H1 (cell line): ENCODE results near the gene RBM19. TPM values are rescaled to one million over a fixed set of nuclear protein-coding genes. Genes with fewer than 3 reads are reported as not detected.

Experiments used
- CTCF ChIA-PET: fragments of 300-600 bp; sonication (Branson Sonifier 250); formaldehyde crosslinking; loops from one replicate; lab custom pipeline; 2021; ENCODE audit not compliant: partially characterized antibody; lab: Charles Lee
- POLR2A ChIA-PET: fragments of 300-600 bp; sonication (Branson Sonifier 250); formaldehyde crosslinking; loops from one replicate; lab custom pipeline; 2021; ENCODE audit warnings: inconsistent platforms; ENCODE audit not compliant: partially characterized antibody; lab: Charles Lee
- DNase-seq, 2 experiments: peaks; one replicate each; pipeline versions ENCODE4 v3.0.0 to v3.0.0-alpha.2; 2010 to 2022; ENCODE audit warnings: low spot score in 2 of 2, low read depth in 1 of 2, mixed read lengths in 1 of 2
- FAIRE-seq: peaks from 2 replicates; lab custom pipeline; 2011; peaks lifted over from hg19 to GRCh38; lab: Jason Lieb, UNC
- H2AFZ ChIP-seq: 2 replicates; pipeline ENCODE4 v1.8.1; 2012; ENCODE audit warnings: low read length, inconsistent platforms
- H2AK5ac ChIP-seq: 2 replicates; pipeline ENCODE4 v1.6.1; 2013; ENCODE audit warnings: low read depth, low read length
- H2BK120ac ChIP-seq: replicated peaks from 2 replicates; pipeline ENCODE3; 2013; ENCODE audit warnings: low read depth, low read length, inconsistent platforms
- H2BK12ac ChIP-seq: 2 replicates; pipeline ENCODE4 v1.6.1; 2013; ENCODE audit warnings: low read depth, low read length
- H2BK15ac ChIP-seq: 2 replicates; pipeline ENCODE4 v1.6.1; 2013; ENCODE audit warnings: low read length
- H2BK20ac ChIP-seq: 2 replicates; pipeline ENCODE4 v1.6.1; 2013; ENCODE audit warnings: low read length
- H2BK5ac ChIP-seq: 2 replicates; pipeline ENCODE4 v1.6.1; 2013; ENCODE audit warnings: low read depth, low read length
- H3K14ac ChIP-seq: 2 replicates; pipeline ENCODE4 v1.6.1; 2013; ENCODE audit warnings: inconsistent platforms; ENCODE audit not compliant: insufficient read length
- H3K18ac ChIP-seq: 2 replicates; pipeline ENCODE4 v1.6.1; 2013; ENCODE audit warnings: low read length; ENCODE audit errors: extremely low read depth
- H3K23ac ChIP-seq: 2 replicates; pipeline ENCODE4 v1.6.1; 2013; ENCODE audit warnings: inconsistent platforms; ENCODE audit not compliant: insufficient read length
- H3K23me2 ChIP-seq: 2 replicates; pipeline ENCODE4 v1.6.1; 2013; ENCODE audit warnings: low read depth, low read length
- H3K27ac ChIP-seq: 2 replicates; pipeline ENCODE4 v1.6.1; 2011; ENCODE audit warnings: low read depth, low read length, inconsistent platforms
- H3K27me3 ChIP-seq, 4 experiments: replicated peaks in 1 of 4; 1 replicate in 1 of 4; 2 replicates in 3 of 4; pipeline versions ENCODE4 v1.6.1 to v1.8.1; 2011 to 2013; ENCODE audit warnings: low read length in 3 of 4, mild to moderate bottlenecking in 3 of 4, inconsistent platforms in 2 of 4, mixed read lengths in 2 of 4, moderate library complexity in 1 of 4; ENCODE audit not compliant: control insufficient read depth in 3 of 4, insufficient read depth in 3 of 4; ENCODE audit errors: extremely low read depth in 1 of 4
- H3K36me3 ChIP-seq, 4 experiments: 2 replicates each; pipeline versions ENCODE4 v1.6.1 to v1.8.1; 2011 to 2013; ENCODE audit warnings: mild to moderate bottlenecking in 4 of 4, low read length in 3 of 4, moderate library complexity in 2 of 4, control low read depth in 1 of 4, inconsistent platforms in 1 of 4; ENCODE audit not compliant: insufficient read depth in 4 of 4, control insufficient read depth in 2 of 4
- H3K4ac ChIP-seq: replicated peaks from 2 replicates; pipeline ENCODE3; 2013; ENCODE audit warnings: low read length, low read depth, mixed read lengths, inconsistent platforms; ENCODE audit not compliant: insufficient read length
- H3K4me1 ChIP-seq, 4 experiments: replicated peaks in 1 of 4; 1 replicate in 1 of 4; 2 replicates in 3 of 4; pipeline versions ENCODE4 v1.6.1 to v1.8.1; 2011 to 2013; ENCODE audit warnings: low read length in 3 of 4, inconsistent platforms in 2 of 4, mixed read lengths in 1 of 4; ENCODE audit not compliant: insufficient read depth in 4 of 4, control insufficient read depth in 3 of 4
- H3K4me2 ChIP-seq, 2 experiments: 2 replicates each; pipeline versions ENCODE4 v1.6.1 to v1.8.1; 2011 to 2013; ENCODE audit warnings: low read depth in 2 of 2, low read length in 2 of 2, control low read depth in 1 of 2, inconsistent platforms in 1 of 2, mild to moderate bottlenecking in 1 of 2; ENCODE audit not compliant: insufficient read depth in 1 of 2
- H3K4me3 ChIP-seq, 4 experiments: fragments of 200-600, 300-600 bp in 1 of 4; sonication (generic), shearing (Covaris generic), sonication (Bioruptor Twin) in 1 of 4; 2 replicates each; pipeline versions ENCODE4 v1.5.1 to v1.8.1; 2011 to 2016; ENCODE audit warnings: low read length in 4 of 4, low read depth in 3 of 4, control low read depth in 2 of 4, inconsistent platforms in 2 of 4, mild to moderate bottlenecking in 2 of 4, mixed read lengths in 1 of 4, moderate library complexity in 1 of 4; ENCODE audit not compliant: insufficient read depth in 2 of 4; ENCODE audit errors: extremely low read depth in 1 of 4
- H3K56ac ChIP-seq: replicated peaks from 2 replicates; pipeline ENCODE3; 2013; ENCODE audit warnings: low read depth, mild to moderate bottlenecking, mixed read lengths, low read length, inconsistent platforms; ENCODE audit not compliant: insufficient read length
- H3K79me1 ChIP-seq: 2 replicates; pipeline ENCODE4 v1.6.1; 2013; ENCODE audit warnings: low read depth, low read length, control low read depth
- H3K79me2 ChIP-seq, 2 experiments: 2 replicates each; pipeline versions ENCODE4 v1.6.1 to v1.8.1; 2012 to 2013; ENCODE audit warnings: low read length in 2 of 2, mild to moderate bottlenecking in 2 of 2, inconsistent platforms in 1 of 2; ENCODE audit not compliant: insufficient read depth in 2 of 2, control insufficient read depth in 1 of 2
- H3K9ac ChIP-seq, 4 experiments: replicated peaks in 1 of 4; 1 replicate in 1 of 4; 2 replicates in 3 of 4; pipeline versions ENCODE4 v1.6.1 to v1.8.1; 2011 to 2013; ENCODE audit warnings: low read depth in 3 of 4, low read length in 3 of 4, control low read depth in 2 of 4, mild to moderate bottlenecking in 2 of 4, moderate library complexity in 2 of 4, inconsistent platforms in 1 of 4; ENCODE audit errors: extremely low read depth in 1 of 4
- H3K9me3 ChIP-seq, 2 experiments: 2 replicates each; pipeline versions ENCODE4 v1.6.1 to v1.8.1; 2012 to 2013; ENCODE audit warnings: mild to moderate bottlenecking in 2 of 2, moderate library complexity in 2 of 2, control low read depth in 1 of 2, inconsistent platforms in 1 of 2, low read depth in 1 of 2, low read length in 1 of 2, mixed read lengths in 1 of 2; ENCODE audit not compliant: insufficient read depth in 2 of 2
- H4K20me1 ChIP-seq, 2 experiments: replicated peaks in 1 of 2; 2 replicates each; pipeline versions ENCODE3 to v1.8.1; 2011 to 2013; ENCODE audit warnings: inconsistent platforms in 2 of 2, low read length in 2 of 2, mild to moderate bottlenecking in 1 of 2; ENCODE audit not compliant: insufficient read depth in 2 of 2, control insufficient read depth in 1 of 2
- H4K5ac ChIP-seq: 2 replicates; pipeline ENCODE4 v1.6.1; 2013; ENCODE audit warnings: low read length, low read depth, mixed read lengths, inconsistent platforms; ENCODE audit not compliant: insufficient read length
- H4K8ac ChIP-seq: 2 replicates; pipeline ENCODE4 v1.8.0; 2013; ENCODE audit warnings: mild to moderate bottlenecking, moderate library complexity, low read length, inconsistent platforms; ENCODE audit not compliant: insufficient read depth; ENCODE audit errors: extremely low read depth
- H4K91ac ChIP-seq: replicated peaks from 2 replicates; pipeline ENCODE3; 2013; ENCODE audit warnings: low read length, mixed read lengths, inconsistent platforms; ENCODE audit not compliant: insufficient read length
- CBX5 ChIP-seq: fragments of 300-800, 300-1000 bp; sonication (generic); IDR thresholded peaks from 2 replicates; pipeline ENCODE4 v1.7.1; 2016; ENCODE audit warnings: antibody characterized with exemption, low read length, low read depth
- CTBP2 ChIP-seq: IDR thresholded peaks from 2 replicates; pipeline ENCODE4 v1.7.0; 2011; ENCODE audit warnings: borderline replicate concordance, mild to moderate bottlenecking, moderate library complexity, mixed read lengths, low read length; ENCODE audit not compliant: insufficient read depth, insufficient read length
- EGR1 ChIP-seq: IDR thresholded peaks from 2 replicates; pipeline ENCODE4 v1.6.1; 2011; ENCODE audit warnings: low read depth, low read length, borderline replicate concordance
- GABPA ChIP-seq: IDR thresholded peaks from 2 replicates; pipeline ENCODE4 v1.6.1; 2011; ENCODE audit warnings: mild to moderate bottlenecking, low read length, moderate library complexity, borderline replicate concordance; ENCODE audit not compliant: insufficient read depth
- HDAC2 ChIP-seq, 2 experiments: fragments of 300-600 bp in 1 of 2; sonication (generic) in 1 of 2; IDR thresholded peaks; 2 replicates each; pipeline ENCODE4 v1.6.1; 2011 to 2012; ENCODE audit warnings: low read depth in 2 of 2, low read length in 2 of 2, mild to moderate bottlenecking in 2 of 2, moderate library complexity in 2 of 2, borderline replicate concordance in 1 of 2, inconsistent platforms in 1 of 2
- HDAC6 ChIP-seq: IDR thresholded peaks from one replicate; pipeline ENCODE4 v1.7.1; 2012; ENCODE audit warnings: low read depth, mild to moderate bottlenecking, inconsistent platforms, low read length, moderate library complexity
- MAFK ChIP-seq: IDR thresholded peaks from 2 replicates; pipeline ENCODE4 v1.6.1; 2012; ENCODE audit warnings: low read depth, mild to moderate bottlenecking, improper control_type of control experiment, low read length
- RBBP5 ChIP-seq: IDR thresholded peaks from 2 replicates; pipeline ENCODE4 v1.7.1; 2012; ENCODE audit warnings: low read depth, mild to moderate bottlenecking, inconsistent platforms, low read length, moderate library complexity, borderline replicate concordance
- RFX5 ChIP-seq: IDR thresholded peaks from 2 replicates; pipeline ENCODE4 v1.6.1; 2011; ENCODE audit warnings: low read depth, low read length, improper control_type of control experiment, borderline replicate concordance
- SIN3A ChIP-seq, 2 experiments: IDR thresholded peaks in 1 of 2; conservative IDR thresholded peaks in 1 of 2; 2 replicates each; pipeline ENCODE4 v1.6.1; 2011 to 2012; ENCODE audit warnings: low read length in 2 of 2, improper control_type of control experiment in 1 of 2, low read depth in 1 of 2, mild to moderate bottlenecking in 1 of 2
- SIX5 ChIP-seq: IDR thresholded peaks from 2 replicates; pipeline ENCODE4 v1.6.1; 2011; ENCODE audit warnings: mild to moderate bottlenecking, low read depth, low read length
- TBP ChIP-seq: IDR thresholded peaks from 2 replicates; pipeline ENCODE4 v1.6.1; 2011; ENCODE audit warnings: low read depth, low read length, improper control_type of control experiment
- TCF12 ChIP-seq: IDR thresholded peaks from 2 replicates; pipeline ENCODE4 v1.6.1; 2011; ENCODE audit warnings: low read depth, mild to moderate bottlenecking, low read length
- TEAD4 ChIP-seq: IDR thresholded peaks from 2 replicates; pipeline ENCODE4 v1.6.1; 2012; ENCODE audit warnings: low read depth, low read length, inconsistent platforms, mixed read lengths
- WGBS, 2 experiments: shearing (Covaris generic) in 1 of 2; methylation state at CpG; one replicate each; pipeline versions ENCODE4 v1.1.6 to v1.1.7; 2013 to 2015; ENCODE audit warnings: low lambda C conversion rate in 2 of 2, mixed read lengths in 2 of 2, inconsistent platforms in 1 of 2, low coverage in 1 of 2, missing lambda C conversion rate in 1 of 2; ENCODE audit not compliant: insufficient replicate concordance in 2 of 2, insufficient coverage in 1 of 2, insufficient read length in 1 of 2; ENCODE audit errors: extremely low coverage in 1 of 2, missing lambda C conversion rate in 1 of 2; 5-methylcytosine and 5-hydroxymethylcytosine counted together
- polyA plus RNA-seq, 7 experiments: library from polyadenylated mRNA; depleted of rRNA in 3 of 7; stranded (reverse) in 5 of 7; unstranded in 2 of 7; fragments of >200 nt in 5 of 7; fragments of 200-250 nt in 2 of 7; gene quantifications; 1 replicate in 5 of 7; 2 replicates in 1 of 7; 4 replicates in 1 of 7; pipeline versions ENCODE4 v1.2.1 to v1.2.3, GENCODE V29; 2011 to 2013; ENCODE audit warnings: missing spikeins in 2 of 7, mixed read lengths in 2 of 7
- total RNA-seq: library from RNA; stranded (reverse); fragmentation: NEBNext Ultra II Directional; extraction: Animal tissue kit (Norgen Biotek cat#: 25700); gene quantifications from 2 replicates; pipeline ENCODE4 v1.2.1, GENCODE V29; 2021

RBM19 gene
- total and polyA plus RNA-seq, 2 of the 8 experiments (the other 6 are each of a cell fraction or from before 2014, with no cell fraction given) = 23.4 to 61.9 TPM

- Histone ChIP-seq H2BK5ac (no peak overlapping the region), H3K27ac (no peak overlapping the region), H4K20me1 (no peaks in the 10 kb centered on the region), H2BK12ac (no peak overlapping the region), H3K14ac (no peak overlapping the region), H3K4me1 (peaks cover 0 to 7% (median 2%) of the 10 kb centered on the region in 4 experiments; a peak in 3 of 7 replicates), H3K56ac (no peak overlapping the region), H4K8ac (no peak overlapping the region), H4K91ac (no peak overlapping the region), H3K23ac (no peak overlapping the region), H2BK120ac (no peak overlapping the region), H3K4me3 (no peak overlapping the region), H2AK5ac (no peak overlapping the region), H3K18ac (no peak overlapping the region), H2AFZ (no peak overlapping the region), H3K9ac (no peak overlapping the region), H3K79me2 (peaks cover 0 to 8% of the 10 kb centered on the region in 2 experiments; a peak in 2 of 4 replicates), H4K5ac (no peak overlapping the region), H3K23me2 (peaks cover 4% of the 10 kb centered on the region; the same call in 1 of the 2 replicates), H3K4me2 (no peak overlapping the region), H2BK20ac (no peak overlapping the region), H3K4ac (no peak overlapping the region), H3K36me3 (no peaks in the 10 kb centered on the region), H3K27me3 (no peaks in the 10 kb centered on the region), H3K79me1 (0 out of 2 replicates have a peak, but pooled peaks cover 2% of the 10 kb centered on the region), H3K9me3 (no peaks in the 10 kb centered on the region), H2BK15ac (no peak overlapping the region)
- FAIRE-seq = no peak
- CTCF ChIA-PET = interaction anchor here (0.7 to 0.9 kb wide), 2 partner anchors 8 to 25 kb away, joined by 3 read pairs; no protein-coding TSS in a partner anchor
- POLR2A ChIA-PET = interaction anchor here (0.8 to 1.2 kb wide), 2 partner anchors 10 to 19 kb away, joined by 3 read pairs; no protein-coding TSS in a partner anchor
- 98% methylated on average over 5 of the region's 5 CpGs; no CpG with 5 or more reads in 1 of the 2 experiments for WGBS, 2 experiments
- no peak for DNase-seq
- TF ChIP-seq CTBP2 = no peak
- TF ChIP-seq TBP = no peak
- no peak for TF ChIP-seq HDAC2 (IDR thresholded peaks at IDR 0.05; ENCODE audit: borderline replicate concordance in 1 of 2, low read depth in 2 of 2, low read length in 2 of 2)
- TF ChIP-seq RBBP5 = no peak
- no peak for TF ChIP-seq SIX5
- TF ChIP-seq HDAC6 = no peak
- no peak for TF ChIP-seq GABPA
- TF ChIP-seq EGR1 = no peak
- no peak for TF ChIP-seq MAFK
- no peak for TF ChIP-seq TEAD4
- TF ChIP-seq RFX5 = no peak
- no peak for TF ChIP-seq TCF12
- TF ChIP-seq SIN3A (conservative IDR thresholded peaks at IDR 0.05 in 1 of 2, IDR thresholded peaks at IDR 0.05 in 1 of 2; ENCODE audit: low read depth in 1 of 2, low read length in 2 of 2) = no peak
- no peak for TF ChIP-seq CBX5
Measured at GRCh38 chr12:113970211-113970610, 4.1 kb upstream of the RBM19 start.
